GM19035 (cell line): Measurements from ENCODE around the gene ATP11B.
"Not testable (repeated sequence)": the region's sequence is repeated elsewhere in the genome, so short reads cannot be mapped to it uniquely, and the experiment has no call there.

Experiments used
- ATAC-seq: cut with Tn5 transposase; IDR thresholded peaks from one replicate; pipeline ENCODE4 v1.9.1; 2021; ENCODE audit not compliant: unreplicated experiment

Gene ATP11B

DNA sequence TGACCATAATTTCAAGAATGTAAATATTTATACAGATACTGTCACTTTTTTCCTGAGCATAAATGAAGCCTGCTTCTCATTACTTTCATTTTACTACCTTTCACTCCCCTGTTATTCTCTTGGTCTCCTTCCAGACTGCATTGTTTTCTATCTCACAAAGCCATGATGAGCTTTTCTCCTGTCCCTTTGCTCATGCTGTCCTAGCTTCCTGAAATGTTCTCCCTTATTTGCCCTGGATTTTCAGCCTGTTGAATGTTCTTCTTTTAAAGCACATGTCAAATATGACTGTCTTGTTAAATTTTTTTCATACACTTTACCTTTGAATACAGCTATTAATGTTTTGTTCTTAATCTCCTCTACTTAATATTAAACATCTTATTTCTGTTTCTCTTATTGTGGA lies 31.7 kb downstream of the ATP11B start:
- no peak for ATAC-seq

DNA sequence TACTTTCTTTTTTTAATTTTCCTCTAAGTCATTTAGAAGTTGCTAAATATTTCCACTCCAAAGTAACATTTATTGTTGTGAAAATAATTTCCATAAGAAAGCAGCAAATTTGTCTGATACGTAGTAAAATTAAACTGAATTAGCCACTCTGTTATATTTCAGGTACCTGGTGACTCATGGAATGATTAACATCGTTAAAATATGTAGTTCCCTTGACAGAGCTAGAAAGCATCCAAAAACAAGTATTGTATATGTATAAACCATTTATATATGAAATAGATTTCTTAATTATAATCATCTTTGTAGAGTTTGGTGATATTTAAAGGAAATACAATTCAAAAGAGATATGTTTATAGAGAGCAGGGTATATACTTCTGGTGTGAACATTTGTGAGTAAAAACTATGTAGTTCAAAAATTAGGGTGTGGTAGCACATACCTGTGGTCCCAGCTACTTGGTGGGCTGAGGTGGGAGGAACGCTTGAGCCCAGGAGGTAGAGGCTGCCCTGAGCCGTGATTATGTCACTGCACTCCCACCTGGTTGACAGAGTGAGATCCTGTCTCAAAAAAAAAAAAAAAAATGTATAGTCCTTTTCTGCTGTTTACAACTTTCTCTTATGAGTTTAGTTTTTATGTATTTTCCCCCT lies 36.6 kb downstream of the ATP11B start:
- ATAC-seq: no peak

DNA sequence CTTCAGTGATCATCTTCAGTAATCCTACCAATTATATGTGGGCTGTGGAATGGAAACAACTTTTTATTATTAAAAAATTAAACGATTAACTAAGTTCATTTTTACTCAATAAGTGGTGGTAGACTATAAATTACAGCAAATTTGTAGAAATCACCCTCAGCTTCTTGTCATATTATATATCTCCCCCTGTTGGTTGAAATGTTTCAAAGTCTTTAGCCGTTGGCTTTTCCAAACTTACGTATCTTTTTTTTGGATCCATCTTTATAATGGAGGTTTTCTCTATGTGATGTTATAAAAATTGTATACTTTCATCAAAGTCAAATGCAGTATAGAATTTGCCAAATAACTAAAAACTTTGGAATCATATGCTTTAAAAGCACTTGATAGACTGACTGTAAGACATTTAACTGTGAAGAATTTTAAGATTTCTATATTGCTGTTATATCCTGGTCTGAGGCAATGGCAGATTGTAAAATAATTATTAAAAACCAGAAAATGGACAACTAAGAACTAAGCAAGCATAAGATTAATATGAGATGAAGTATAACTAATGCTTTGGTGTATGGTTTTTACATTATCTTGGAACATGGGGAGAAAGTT lies 44.7 kb downstream of the ATP11B start:
- ATAC-seq: no peak

DNA sequence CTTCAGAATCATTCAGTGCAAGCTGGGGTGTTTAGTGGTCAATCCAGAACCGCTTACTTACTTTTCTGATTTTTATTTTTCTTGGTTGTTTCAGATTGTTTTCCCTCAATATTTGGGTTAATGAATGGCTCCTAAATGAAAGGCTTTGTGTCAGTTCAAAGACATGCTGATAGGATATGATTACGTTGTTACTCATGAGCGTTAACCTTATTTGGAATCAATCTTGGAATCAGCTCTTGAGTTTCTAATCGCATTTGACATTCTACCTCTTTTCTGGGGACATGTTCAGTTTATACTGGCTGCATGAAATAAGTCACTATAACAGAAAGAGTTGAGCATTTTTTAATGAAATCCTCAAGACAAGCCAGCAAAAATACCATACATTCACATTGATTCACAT lies 50.2 kb downstream of the ATP11B start:
- no peak for ATAC-seq

DNA sequence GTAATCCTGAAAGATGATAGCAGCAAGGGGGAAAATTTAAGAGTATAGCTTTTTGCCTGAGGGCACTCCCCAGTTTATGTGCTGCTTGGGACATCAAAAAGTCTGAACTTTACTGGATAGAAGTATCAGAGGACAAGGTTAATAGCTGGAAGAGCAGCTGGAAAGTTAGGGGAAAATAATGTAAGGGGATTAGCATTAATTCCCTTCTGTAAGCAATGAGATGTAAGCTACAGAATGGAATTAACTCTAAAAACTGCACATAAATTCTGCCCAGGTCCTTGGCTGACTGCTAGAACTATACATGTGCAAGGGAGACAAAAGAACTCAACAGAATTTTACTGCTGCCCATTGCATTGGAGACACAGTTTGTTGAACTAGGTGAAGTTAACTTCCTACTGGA lies 55.6 kb downstream of the ATP11B start:
- ATAC-seq: no peak

DNA sequence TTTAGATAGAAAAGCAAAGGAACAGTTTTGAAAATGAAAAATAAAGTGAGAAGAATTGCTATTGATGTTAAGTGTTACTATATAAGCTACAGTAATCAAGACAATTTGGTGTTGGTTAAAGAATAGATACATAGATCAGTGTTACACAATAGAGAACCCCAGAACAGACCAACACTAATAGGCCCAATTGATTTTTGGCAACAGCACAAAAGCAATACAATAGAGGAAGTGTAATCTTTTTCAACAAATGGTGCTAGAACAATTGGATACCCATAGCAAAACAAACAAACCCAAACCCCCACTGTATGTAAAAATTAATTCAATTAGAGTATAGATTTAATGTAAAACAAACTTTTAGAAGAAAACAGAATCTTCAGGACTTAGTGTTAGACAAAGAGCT lies 61.8 kb downstream of the ATP11B start:
- ATAC-seq: no peak

DNA sequence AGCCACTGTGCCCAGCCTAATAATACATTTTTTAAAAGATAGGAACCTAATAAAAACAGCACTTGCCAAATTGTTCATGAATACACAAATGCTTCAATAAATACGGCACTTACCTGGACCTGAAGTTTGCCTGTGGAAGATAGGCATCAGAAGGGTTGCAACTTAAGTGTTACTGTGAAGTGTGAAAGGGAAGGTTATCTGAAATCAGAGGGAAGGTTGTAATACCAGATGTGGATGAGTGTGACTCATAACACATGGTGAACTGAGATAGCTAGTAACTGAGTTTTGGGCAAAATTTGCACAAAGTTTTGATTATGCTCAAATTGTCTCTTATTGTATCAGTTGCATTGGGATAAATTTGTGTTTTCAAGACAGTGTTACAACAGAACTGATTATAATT lies 68.0 kb downstream of the ATP11B start:
- no peak for ATAC-seq

DNA sequence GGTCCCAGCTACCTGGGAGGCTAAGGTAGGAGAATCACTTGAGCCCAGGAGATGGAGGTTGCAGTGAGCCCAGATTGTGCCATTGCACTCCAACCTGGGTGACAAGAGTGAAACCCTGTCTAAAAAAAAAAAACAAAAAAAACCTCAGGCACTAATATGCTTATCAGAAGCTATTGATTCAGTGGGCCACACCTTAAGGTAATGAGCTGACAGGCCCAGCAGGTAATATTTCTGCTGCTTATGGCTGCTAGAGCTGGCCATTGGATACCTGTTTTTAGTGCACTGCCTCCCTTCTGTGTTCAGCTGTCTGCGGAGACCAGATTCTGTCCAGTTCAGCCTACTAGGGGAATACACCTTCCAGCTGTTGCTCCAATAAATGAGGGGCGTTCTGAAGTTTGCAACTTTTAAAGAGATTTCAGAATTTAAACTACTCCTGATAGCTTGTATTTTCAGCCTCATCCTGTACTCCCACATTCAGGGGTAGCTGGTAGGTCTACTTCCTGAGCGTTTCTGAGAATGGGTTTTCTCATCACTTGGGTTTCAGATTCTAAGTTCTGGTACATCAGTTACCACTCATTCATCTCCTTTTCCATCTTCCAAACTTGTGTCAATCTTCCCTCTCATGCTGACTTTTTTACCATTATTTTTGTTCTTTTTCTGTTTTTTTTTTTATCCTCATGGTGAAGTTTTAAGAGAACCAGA lies 69.0 kb downstream of the ATP11B start:
- no peak for ATAC-seq

DNA sequence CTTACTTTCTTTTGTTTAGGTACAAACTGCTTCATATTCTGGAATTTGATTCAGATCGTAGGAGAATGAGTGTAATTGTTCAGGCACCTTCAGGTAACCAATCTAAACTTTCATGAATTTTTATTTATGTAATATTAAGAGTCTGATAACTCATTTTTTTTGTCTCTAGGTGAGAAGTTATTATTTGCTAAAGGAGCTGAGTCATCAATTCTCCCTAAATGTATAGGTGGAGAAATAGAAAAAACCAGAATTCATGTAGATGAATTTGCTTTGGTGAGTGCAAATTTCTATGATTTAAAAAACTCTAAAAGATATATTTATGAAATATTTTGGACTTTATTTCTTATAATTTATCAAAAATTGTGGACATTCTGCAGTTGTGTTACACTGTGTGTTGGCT lies 75.8 kb downstream of the ATP11B start:
- no peak for ATAC-seq

DNA sequence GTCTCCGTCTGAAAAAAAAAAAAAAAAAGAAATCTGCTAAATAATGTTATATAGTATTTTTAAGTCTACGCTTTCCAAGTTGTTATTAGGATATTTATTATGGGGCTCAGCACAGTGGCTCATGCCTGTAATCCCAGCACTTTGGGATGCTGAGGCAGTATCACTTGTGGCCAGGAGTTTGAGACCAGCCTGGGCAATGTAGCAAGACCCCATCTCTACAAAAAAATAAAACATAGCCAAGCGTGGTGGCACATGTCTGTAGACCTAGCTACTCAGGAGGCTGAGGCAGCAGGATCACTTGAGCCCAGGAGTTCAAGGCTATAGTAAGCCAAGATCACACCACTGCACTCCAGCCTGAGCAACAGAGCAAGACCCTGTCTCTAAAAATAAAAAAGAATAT lies 77.6 kb downstream of the ATP11B start:
- not testable (repeated sequence) for ATAC-seq

DNA sequence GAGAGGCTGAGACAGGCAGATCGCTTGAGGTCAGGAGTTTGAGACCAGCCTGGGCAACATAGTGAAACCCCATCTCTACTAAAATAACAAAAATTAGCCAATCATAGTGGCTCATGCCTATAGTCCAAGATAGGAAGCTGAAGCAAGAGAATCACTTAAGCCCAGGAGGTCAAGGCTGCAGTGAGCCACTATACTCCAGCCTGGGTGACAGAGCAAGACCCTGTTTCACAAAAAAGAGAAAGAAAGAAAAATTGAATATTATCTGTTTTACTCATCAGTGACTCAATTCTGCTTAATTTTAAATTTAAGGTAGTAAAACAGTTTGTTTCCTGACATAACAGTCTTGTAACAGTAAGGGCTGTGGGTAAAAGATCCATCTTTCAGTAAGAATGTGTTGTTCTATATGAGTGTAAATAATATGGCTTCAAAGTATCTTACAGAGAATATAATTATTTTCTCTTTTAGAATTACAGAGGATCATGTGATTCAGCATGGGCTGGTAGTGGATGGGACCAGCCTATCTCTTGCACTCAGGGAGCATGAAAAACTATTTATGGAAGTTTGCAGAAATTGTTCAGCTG lies 85.8 kb downstream of the ATP11B start:
- ATAC-seq: no peak

DNA sequence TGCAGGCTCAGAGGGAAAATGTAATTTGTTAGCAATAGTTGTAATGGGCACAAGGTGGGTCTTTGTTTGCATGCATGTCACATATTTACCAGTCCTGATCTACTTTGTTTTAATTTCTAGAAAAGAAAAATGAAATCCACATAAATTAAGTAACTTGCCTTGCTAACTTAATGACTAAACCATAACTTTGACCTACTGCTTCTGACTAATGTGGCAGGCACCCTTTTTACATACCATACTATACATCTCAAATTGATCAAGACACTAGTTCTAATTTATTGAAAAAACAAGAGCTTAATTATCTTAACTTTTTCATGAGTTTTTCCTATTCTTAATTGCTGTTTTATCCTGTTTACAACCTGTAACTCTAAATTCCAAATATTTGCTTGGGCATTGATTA lies 93.2 kb downstream of the ATP11B start:
- ATAC-seq: no peak

DNA sequence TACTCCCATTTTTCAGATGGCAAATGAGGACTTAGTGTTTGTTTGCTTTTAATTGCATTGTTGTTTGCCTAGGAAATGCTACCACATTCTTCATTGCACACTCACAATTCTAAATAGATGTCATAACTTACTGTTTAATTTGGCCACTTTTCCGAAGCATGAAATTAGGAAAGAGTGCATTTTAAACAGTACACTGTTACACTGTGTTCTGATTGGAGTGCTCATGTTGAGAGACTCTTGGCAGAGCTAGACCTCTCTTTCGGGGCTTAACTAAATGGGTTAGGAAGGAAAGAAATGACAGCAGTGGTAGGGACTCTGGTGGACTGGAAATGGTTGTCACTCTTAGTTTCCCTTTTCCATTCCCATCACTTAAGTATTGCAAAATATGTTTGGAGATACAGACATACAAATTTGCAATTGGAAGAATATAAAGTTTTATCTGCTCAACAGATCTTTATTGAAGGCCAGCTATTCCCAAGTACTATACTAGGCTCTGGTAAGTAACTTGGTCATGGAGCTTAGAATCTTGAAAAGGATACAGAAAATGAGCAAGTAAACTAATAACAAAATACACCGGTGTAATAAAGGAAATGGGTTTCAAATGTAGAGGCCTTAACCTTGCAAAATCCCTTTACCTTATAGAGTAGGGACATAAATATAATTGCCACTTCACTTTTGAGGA lies 96.8 kb downstream of the ATP11B start:
- no peak for ATAC-seq

DNA sequence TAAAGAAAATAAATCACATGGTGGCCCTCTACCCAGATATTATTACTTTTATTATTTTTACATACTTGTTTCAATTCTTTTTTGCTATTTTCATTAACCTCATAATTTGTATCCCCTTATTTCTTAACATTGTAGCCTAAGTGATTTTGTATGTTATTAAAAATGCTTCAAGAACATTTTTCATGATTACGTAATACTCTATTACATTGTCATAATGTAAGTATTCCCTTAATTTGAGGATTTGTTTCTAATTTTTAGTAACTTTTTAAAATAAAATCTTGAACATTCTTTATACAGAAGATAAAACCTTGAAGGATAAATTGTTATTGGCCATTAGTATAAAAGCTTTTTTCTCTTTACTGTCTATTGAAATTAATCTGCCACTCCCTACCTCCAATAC lies 98.1 kb downstream of the ATP11B start:
- no peak for ATAC-seq

DNA sequence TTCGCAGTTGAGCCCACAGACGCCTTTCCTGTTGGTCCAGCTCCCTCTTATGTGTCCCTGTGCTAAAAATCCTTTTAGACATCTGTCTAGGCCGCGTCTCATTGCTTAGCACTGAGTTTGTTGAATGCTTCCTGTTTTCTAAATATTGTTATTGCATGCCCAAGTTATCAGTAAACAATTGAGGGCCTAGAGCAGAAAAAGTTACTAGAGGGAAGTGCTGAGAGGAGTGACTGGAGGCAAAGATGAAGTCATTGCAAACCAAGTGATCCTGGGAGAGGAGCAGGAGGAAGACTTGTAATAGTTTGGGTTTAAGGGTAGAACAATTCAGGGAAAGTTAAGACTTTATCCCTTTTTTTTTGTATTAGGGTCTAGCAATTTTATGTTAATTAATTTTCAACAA lies 98.9 kb downstream of the ATP11B start:
- ATAC-seq: no peak

DNA sequence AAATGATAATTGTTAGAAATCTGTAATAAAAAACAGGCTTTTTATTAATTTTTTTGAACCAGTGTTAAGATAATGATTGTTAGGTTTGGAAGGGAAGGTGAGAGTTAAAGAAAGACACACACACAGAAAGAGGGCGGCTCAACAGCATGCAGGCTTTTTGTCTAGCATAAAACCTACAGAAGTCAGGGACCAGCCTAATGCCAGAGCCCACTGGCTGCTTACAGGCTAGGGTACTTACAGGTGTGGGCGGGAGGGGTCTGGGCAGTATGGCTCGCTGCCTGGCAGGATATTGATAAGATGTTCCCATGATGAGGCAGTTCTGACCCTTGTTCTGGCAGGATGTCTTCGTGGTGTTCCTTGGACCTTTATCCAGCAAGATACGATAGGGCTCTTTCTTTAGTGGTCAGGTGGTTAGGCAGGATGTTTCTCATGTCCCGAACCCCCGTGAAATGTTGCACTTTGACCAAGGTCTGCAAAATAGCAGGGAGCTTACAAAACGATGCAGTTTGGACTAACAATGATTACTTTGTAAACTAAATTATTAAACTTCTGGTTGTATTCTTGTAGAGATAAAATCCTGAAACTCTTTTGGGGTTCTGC lies 102.3 kb downstream of the ATP11B start:
- ATAC-seq: no peak

DNA sequence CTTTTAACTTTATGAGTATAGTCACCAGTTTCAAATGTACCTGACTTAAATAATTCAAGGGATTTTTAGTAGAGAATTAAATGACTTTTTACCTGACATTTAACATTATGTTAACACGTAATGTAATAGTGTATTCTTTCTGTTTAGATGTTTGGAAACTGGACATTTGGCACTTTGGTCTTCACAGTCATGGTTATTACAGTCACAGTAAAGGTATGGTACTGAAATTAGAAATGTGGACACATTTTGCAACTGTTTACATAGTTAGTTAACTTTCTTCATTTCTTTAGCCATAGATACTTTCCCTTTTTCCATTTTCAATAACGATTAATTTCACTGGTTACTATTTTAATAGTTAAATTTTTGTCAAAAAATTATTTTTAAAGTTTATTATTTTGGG lies 103.2 kb downstream of the ATP11B start:
- no peak for ATAC-seq

DNA sequence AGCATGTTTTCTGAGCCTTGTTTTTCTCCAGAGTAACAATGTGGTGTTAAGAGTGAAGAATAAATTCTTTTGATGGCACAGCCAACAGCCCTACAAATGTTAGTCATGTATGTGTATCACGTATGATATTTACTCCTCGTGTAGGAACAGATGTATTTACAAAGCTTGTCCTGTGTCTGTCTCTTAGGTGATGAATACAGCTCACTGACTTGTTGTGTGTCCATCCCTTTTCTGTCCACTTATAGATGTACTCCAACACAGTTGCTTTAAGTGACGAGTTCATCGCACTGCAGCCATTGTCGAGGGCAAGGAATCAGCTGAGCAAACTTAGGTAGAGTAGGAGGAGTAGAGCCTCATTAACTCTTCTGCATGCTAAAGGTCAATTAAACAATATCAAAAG lies 108.9 kb downstream of the ATP11B start:
- no peak for ATAC-seq

DNA sequence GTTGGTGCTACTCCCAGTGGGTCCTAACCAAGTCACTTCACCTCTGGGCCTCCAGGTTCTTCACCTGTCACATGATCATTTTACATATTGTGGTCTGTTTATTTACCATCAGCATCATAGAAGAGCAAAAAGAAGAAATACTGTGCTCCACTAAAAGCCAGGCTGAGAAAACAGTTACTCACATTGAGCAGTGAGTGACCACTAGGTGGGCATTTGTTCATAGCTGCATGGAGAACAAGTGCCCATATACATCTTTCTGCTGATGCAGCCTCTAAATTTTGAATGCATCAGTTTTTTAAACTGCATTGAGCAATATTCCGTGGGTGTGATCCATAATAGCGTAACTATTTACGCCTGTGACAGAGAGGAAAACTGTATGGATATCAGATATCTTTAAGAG lies 110.9 kb downstream of the ATP11B start:
- no peak for ATAC-seq

DNA sequence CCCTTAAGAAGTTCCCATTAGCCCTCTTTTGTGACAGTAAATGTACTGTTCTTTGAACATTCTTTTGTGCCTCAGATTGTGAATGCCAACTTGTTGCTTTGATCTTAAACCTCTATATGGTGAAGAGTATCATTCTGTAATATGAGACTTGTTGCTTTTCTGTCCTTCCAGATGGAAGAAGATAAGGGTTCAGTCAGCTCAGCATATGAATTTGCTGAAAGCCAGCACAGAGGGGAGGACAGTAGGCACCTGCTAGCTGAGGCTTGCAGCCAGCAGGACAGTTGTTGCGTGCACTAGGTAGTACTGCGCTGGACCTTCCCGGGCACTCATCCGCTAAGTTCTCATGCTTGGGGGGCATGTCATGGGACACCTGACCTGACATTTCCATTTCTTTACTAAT lies 112.3 kb downstream of the ATP11B start:
- no peak for ATAC-seq

DNA sequence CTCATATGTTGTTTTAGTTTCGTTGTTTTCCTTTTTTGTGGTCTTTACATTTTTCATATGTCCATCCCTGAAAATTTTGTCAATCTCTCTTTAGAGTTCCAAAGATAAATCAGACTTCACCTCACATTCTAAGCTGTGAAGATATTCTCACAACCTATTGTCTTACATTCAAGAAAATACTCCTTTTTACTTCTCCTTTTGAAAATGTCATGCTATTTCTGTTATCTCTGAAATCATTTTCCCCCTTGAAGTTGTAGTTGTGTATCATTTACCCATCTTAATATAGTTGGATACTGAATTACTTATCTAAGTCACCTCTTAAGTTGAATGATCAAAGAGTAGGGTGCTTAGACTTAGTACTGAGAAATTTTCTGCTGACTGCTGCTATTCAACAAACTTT lies 112.7 kb downstream of the ATP11B start:
- ATAC-seq: no peak
